Measurements from ENCODE around the gene MATCAP1.
A peak's percentile ranks its signal among the peaks of the same experiment; 100 is the strongest.

MATCAP1 gene

GRCh38 chr16:67207249-67208091 lies 23.7 kb upstream of the MATCAP1 start:
- DNase-seq (ENCODE audit: low spot score), result no peak

GRCh38 chr16:67206838-67207248 lies 23.1 kb upstream of the MATCAP1 start:
- no peak for DNase-seq (ENCODE audit: low spot score)

- DNase-seq (ENCODE audit: low spot score), result no peak
These were observed 22.5 kb upstream of the MATCAP1 start for GRCh38 chr16:67206129-67206837.

GRCh38 chr16:67204076-67204475 lies 20.3 kb upstream of the MATCAP1 start:
- no peak for DNase-seq (ENCODE audit: low spot score)

GRCh38 chr16:67202956-67203493 lies 19.3 kb upstream of the MATCAP1 start:
- DNase-seq (ENCODE audit: low spot score), result no peak

- DNase-seq (ENCODE audit: low spot score), result no peak
These were observed 18.7 kb upstream of the MATCAP1 start for GRCh38 chr16:67202426-67202825.

GRCh38 chr16:67201411-67202345 lies 17.9 kb upstream of the MATCAP1 start:
- DNase-seq (ENCODE audit: low spot score), result no peak

GRCh38 chr16:67200491-67200890 lies 16.7 kb upstream of the MATCAP1 start:
- DNase-seq (ENCODE audit: low spot score), result no peak

GRCh38 chr16:67199808-67200198 lies 16.0 kb upstream of the MATCAP1 start:
- DNase-seq (ENCODE audit: low spot score), result no peak

GRCh38 chr16:67199011-67199807 lies 15.4 kb upstream of the MATCAP1 start, which contains the start of gene ELMO3:
Gene ELMO3 (plus strand): TSS chr16:67199131. CDS start chr16:67199327, 196 bp downstream.
- DNase-seq (ENCODE audit: low spot score), result no peak

- DNase-seq (ENCODE audit: low spot score), result no peak
These were observed 14.5 kb upstream of the MATCAP1 start for GRCh38 chr16:67198238-67198734.

GRCh38 chr16:67197704-67198103 lies 13.9 kb upstream of the MATCAP1 start:
- DNase-seq (ENCODE audit: low spot score), result no peak

GRCh38 chr16:67196881-67197280 lies 13.1 kb upstream of the MATCAP1 start:
- no peak for DNase-seq (ENCODE audit: low spot score)

- no peak for DNase-seq (ENCODE audit: low spot score)
These were observed 11.9 kb upstream of the MATCAP1 start for GRCh38 chr16:67195676-67196075.

GRCh38 chr16:67194260-67194659 lies 10.5 kb upstream of the MATCAP1 start:
- no peak for DNase-seq (ENCODE audit: low spot score)

- DNase-seq (ENCODE audit: low spot score), result no peak
These were observed 9.8 kb upstream of the MATCAP1 start for GRCh38 chr16:67193536-67193935.

GRCh38 chr16:67192781-67193361 lies 9.1 kb upstream of the MATCAP1 start:
- DNase-seq (ENCODE audit: low spot score), result no peak

- peak; percentile 89 for DNase-seq (ENCODE audit: low spot score)
These were observed 8.4 kb upstream of the MATCAP1 start, which contains the start of gene E2F4 for GRCh38 chr16:67191995-67192681. Gene E2F4 (plus strand): TSS chr16:67192155. CDS start chr16:67192228, 73 bp downstream.

GRCh38 chr16:67191411-67191994 lies 7.7 kb upstream of the MATCAP1 start:
- DNase-seq (ENCODE audit: low spot score), result no peak

Data from kidney capillary endothelial cell (primary cell).